Measurements from ENCODE around the gene TECPR1. TPM values are rescaled to one million over a fixed set of nuclear protein-coding genes. Genes with fewer than 3 reads are reported as not detected.

TECPR1 gene
- total and polyA plus RNA-seq, 7 donors = 7.7 to 38.2 (median 12.6) TPM

- H3K4me3 ChIP-seq = no peak overlapping the region
- 96 to 97% methylated on average over 24 of the region's 24 CpGs for WGBS, 2 donors
- intact Hi-C loops (cut with DNase I) = no loop called here
- no peaks in the 10 kb centered on the region for H3K4me1 ChIP-seq
- no peaks in the 10 kb centered on the region for H3K27me3 ChIP-seq
- DNase-seq = no peak
- no peak overlapping the region for H3K27ac ChIP-seq
- no peaks in the 10 kb centered on the region for H3K9me3 ChIP-seq
- H3K36me3 ChIP-seq = peaks cover 0 to 37% (median 0%) of the 10 kb centered on the region in 4 donors
- TF ChIP-seq EP300 (IDR thresholded peaks at IDR 0.05) (no peak), POLR2AphosphoS5 (IDR thresholded peaks at IDR 0.05) (no peak), CTCF (IDR thresholded peaks at IDR 0.05) (no peak), POLR2A (IDR thresholded peaks at IDR 0.05) (no peak)
Observed at GRCh38 chr7:98171449-98171848, 80.6 kb downstream of the TECPR1 start.

- intact Hi-C loops (cut with DNase I) = no loop called here
- H3K36me3 ChIP-seq = peaks cover 0 to 37% (median 0%) of the 10 kb centered on the region in 4 donors
- WGBS, 2 donors = 95% methylated on average over 8 of the region's 8 CpGs
- no peaks in the 10 kb centered on the region for H3K27me3 ChIP-seq
- H3K9me3 ChIP-seq = no peaks in the 10 kb centered on the region
- no peak overlapping the region for H3K4me3 ChIP-seq
- no peak for DNase-seq
- H3K27ac ChIP-seq = no peak overlapping the region
- TF ChIP-seq CTCF (IDR thresholded peaks at IDR 0.05) = no peak
- TF ChIP-seq POLR2AphosphoS5 (IDR thresholded peaks at IDR 0.05) = no peak
- no peak for TF ChIP-seq POLR2A (IDR thresholded peaks at IDR 0.05)
- TF ChIP-seq EP300 (IDR thresholded peaks at IDR 0.05) = no peak
- no peaks in the 10 kb centered on the region for H3K4me1 ChIP-seq
Observed at GRCh38 chr7:98170966-98171365, 81.1 kb downstream of the TECPR1 start.

GRCh38 chr7:98168904-98169621 lies 83.0 kb downstream of the TECPR1 start:
- intact Hi-C loops (cut with DNase I) = loop anchor here (1.0 to 2.0 kb wide), 2 partner anchors 63 to 148 kb away; partner anchors contain the start of gene LMTK2
- peaks cover 0 to 19% (median 0%) of the 10 kb centered on the region in 4 donors for H3K36me3 ChIP-seq
- DNase-seq = no peak
- WGBS, 2 donors = 90 to 91% methylated on average over 5 of the region's 5 CpGs
- no peaks in the 10 kb centered on the region for H3K27me3 ChIP-seq
- H3K4me1 ChIP-seq = peaks cover 0 to 7% (median 5%) of the 10 kb centered on the region in 4 donors
- no peak overlapping the region for H3K27ac ChIP-seq
- H3K9me3 ChIP-seq = no peaks in the 10 kb centered on the region
- no peak for TF ChIP-seq POLR2AphosphoS5 (IDR thresholded peaks at IDR 0.05)
- no peak for TF ChIP-seq POLR2A (IDR thresholded peaks at IDR 0.05)
- no peak for TF ChIP-seq EP300 (IDR thresholded peaks at IDR 0.05)
- no peak for TF ChIP-seq CTCF (IDR thresholded peaks at IDR 0.05)
- no peak overlapping the region for H3K4me3 ChIP-seq

- DNase-seq = no peak
- no peaks in the 10 kb centered on the region for H3K9me3 ChIP-seq
- no peaks in the 10 kb centered on the region for H3K27me3 ChIP-seq
- peaks cover 0 to 15% (median 12%) of the 10 kb centered on the region in 4 donors for H3K4me1 ChIP-seq
- intact Hi-C loops (cut with DNase I) = loop anchor here (1.0 to 2.0 kb wide), 2 partner anchors 62 to 148 kb away; partner anchors contain the start of gene LMTK2
- H3K36me3 ChIP-seq = peaks cover 0 to 19% (median 0%) of the 10 kb centered on the region in 4 donors
- H3K4me3 ChIP-seq = no peak overlapping the region
- 63 to 74% methylated on average over 17 of the region's 17 CpGs for WGBS, 2 donors
- no peak for TF ChIP-seq POLR2AphosphoS5 (IDR thresholded peaks at IDR 0.05)
- peak; percentile 55 to 83 (median 61) for TF ChIP-seq CTCF (IDR thresholded peaks at IDR 0.05)
- no peak overlapping the region for H3K27ac ChIP-seq
Observed at GRCh38 chr7:98168181-98168903, 83.7 kb downstream of the TECPR1 start.
